CD14-positive monocyte (primary cell): ENCODE results near the gene TOP2B. TPM values are rescaled to one million over a fixed set of nuclear protein-coding genes. Genes with fewer than 3 reads are reported as not detected.

ENCODE experiments used
- DNase-seq, 3 donors: peaks; one replicate each; pipeline ENCODE4 v3.0.0-alpha.2; 2011 to 2022
- H2AFZ ChIP-seq: 2 replicates; pipeline ENCODE4 v1.6.0; 2012; ENCODE audit warnings: mild to moderate bottlenecking, low read depth, low read length, inconsistent platforms; ENCODE audit not compliant: insufficient read depth, poor library complexity, severe bottlenecking
- H3K27ac ChIP-seq, 2 donors: 1 replicate in 1 of 2; 2 replicates in 1 of 2; pipeline ENCODE4 v1.5.1; 2012 to 2013; ENCODE audit warnings: low read length in 2 of 2, control low read depth in 1 of 2, inconsistent platforms in 1 of 2, low read depth in 1 of 2, mild to moderate bottlenecking in 1 of 2
- H3K27me3 ChIP-seq, 2 donors: one replicate each; pipeline versions ENCODE4 v1.6.0 to v1.6.1; 2011 to 2013; ENCODE audit warnings: low read length in 2 of 2; ENCODE audit not compliant: control insufficient read depth in 2 of 2, insufficient read depth in 2 of 2
- H3K36me3 ChIP-seq, 2 donors: replicated peaks in 1 of 2; 1 replicate in 1 of 2; 2 replicates in 1 of 2; pipeline versions ENCODE4 v1.5.1 to v1.6.1; 2012 to 2013; ENCODE audit warnings: low read length in 2 of 2, control low read depth in 1 of 2, inconsistent platforms in 1 of 2, mild to moderate bottlenecking in 1 of 2; ENCODE audit not compliant: insufficient read depth in 2 of 2, control insufficient read depth in 1 of 2
- H3K4me1 ChIP-seq, 2 donors: 1 replicate in 1 of 2; 2 replicates in 1 of 2; pipeline versions ENCODE4 v1.5.1 to v1.6.1; 2012 to 2013; ENCODE audit warnings: low read length in 2 of 2, control low read depth in 1 of 2, inconsistent platforms in 1 of 2, mild to moderate bottlenecking in 1 of 2, moderate library complexity in 1 of 2; ENCODE audit not compliant: insufficient read depth in 2 of 2, control insufficient read depth in 1 of 2
- H3K4me2 ChIP-seq: replicated peaks from 2 replicates; pipeline ENCODE3; 2012; ENCODE audit warnings: low read length, moderate library complexity, mild to moderate bottlenecking; ENCODE audit not compliant: poor library complexity, severe bottlenecking; ENCODE audit errors: extremely low read depth
- H3K4me3 ChIP-seq, 3 experiments: fragments of 200-600 bp in 1 of 3; sonication (generic) in 1 of 3; replicated peaks in 1 of 3; 1 replicate in 2 of 3; 2 replicates in 1 of 3; pipeline ENCODE4 v1.5.1; 2011 to 2013; ENCODE audit warnings: low read length in 3 of 3, mild to moderate bottlenecking in 3 of 3, control low read depth in 2 of 3, low read depth in 2 of 3, inconsistent platforms in 1 of 3, moderate library complexity in 1 of 3
- H3K79me2 ChIP-seq: 2 replicates; pipeline ENCODE4 v1.6.0; 2012; ENCODE audit warnings: mild to moderate bottlenecking, control low read depth, inconsistent platforms, low read length, moderate library complexity; ENCODE audit not compliant: insufficient read depth
- H3K9ac ChIP-seq: 2 replicates; pipeline ENCODE4 v1.6.0; 2017; ENCODE audit warnings: low read length, mild to moderate bottlenecking; ENCODE audit not compliant: insufficient read depth, poor library complexity, severe bottlenecking
- H3K9me3 ChIP-seq, 2 donors: replicated peaks in 1 of 2; 1 replicate in 1 of 2; 2 replicates in 1 of 2; pipeline versions ENCODE4 v1.5.1 to v1.6.1; 2012 to 2013; ENCODE audit warnings: low read length in 2 of 2, control low read depth in 1 of 2; ENCODE audit not compliant: control insufficient read depth in 1 of 2, insufficient read depth in 1 of 2
- H4K20me1 ChIP-seq: 2 replicates; pipeline ENCODE4 v1.6.0; 2012; ENCODE audit warnings: mild to moderate bottlenecking, low read length, control low read depth, moderate library complexity; ENCODE audit not compliant: insufficient read depth
- H3K27ac Mint-ChIP-seq, 7 donors: one replicate each; pipeline ENCODE4 v1.8.0; 2020; ENCODE audit warnings: mild to moderate bottlenecking in 7 of 7, mixed read lengths in 7 of 7, moderate library complexity in 6 of 7, inconsistent platforms in 2 of 7
- H3K27me3 Mint-ChIP-seq, 3 donors: one replicate each; pipeline ENCODE4 v1.8.0; 2021 to 2022; ENCODE audit warnings: low read depth in 3 of 3, mild to moderate bottlenecking in 3 of 3, mixed read lengths in 3 of 3, moderate library complexity in 3 of 3, inconsistent platforms in 1 of 3
- H3K36me3 Mint-ChIP-seq, 2 donors: one replicate each; pipeline ENCODE4 v1.8.0; 2020; ENCODE audit warnings: mixed read lengths in 2 of 2, inconsistent platforms in 1 of 2, mild to moderate bottlenecking in 1 of 2
- H3K4me1 Mint-ChIP-seq: one replicate; pipeline ENCODE4 v1.8.0; 2020; ENCODE audit warnings: mild to moderate bottlenecking, mixed read lengths
- H3K4me3 Mint-ChIP-seq, 2 donors: one replicate each; pipeline ENCODE4 v1.8.0; 2020; ENCODE audit warnings: mild to moderate bottlenecking in 2 of 2, mixed read lengths in 2 of 2, moderate library complexity in 1 of 2
- H3K9me3 Mint-ChIP-seq, 7 donors: one replicate each; pipeline ENCODE4 v1.8.0; 2020 to 2022; ENCODE audit warnings: mixed read lengths in 7 of 7, mild to moderate bottlenecking in 6 of 7, moderate library complexity in 6 of 7, inconsistent platforms in 2 of 7
- CTCF ChIP-seq: fragments of 200-600 bp; IDR thresholded peaks from one replicate; pipeline ENCODE4 v1.8.0; 2022; ENCODE audit warnings: antibody characterized with exemption, mild to moderate bottlenecking
- WGBS: methylation state at CpG from one replicate; pipeline ENCODE4 v1.1.5; 2013; ENCODE audit warnings: missing lambda C conversion rate; ENCODE audit not compliant: insufficient coverage; 5-methylcytosine and 5-hydroxymethylcytosine counted together
- intact Hi-C, 2 donors: fragments of 100-400 bp; cut with micrococcal nuclease; formaldehyde crosslinking; loops; one replicate each; pipeline versions ENCODE4 v1.15.0 to v1.15.1; 2023
- polyA plus RNA-seq, 3 donors: library from polyadenylated mRNA; depleted of rRNA in 1 of 3; unstranded in 2 of 3; stranded (reverse) in 1 of 3; fragments of 300-500 nt in 2 of 3; fragments of >200 nt in 1 of 3; fragmentation: Illumina TruSeq in 2 of 3; gene quantifications; 1 replicate in 2 of 3; 2 replicates in 1 of 3; pipeline ENCODE4 v1.2.3, GENCODE V29; 2012 to 2021

TOP2B gene
- polyA plus RNA-seq, 3 donors: 21.4 to 27.0 (median 26.1) TPM

GRCh38 chr3:25677121-25677520 lies 12.4 kb upstream of the TOP2B start:
- intact Hi-C loops: no loop called here
- no peaks in the 10 kb centered on the region for H3K27me3 ChIP-seq

GRCh38 chr3:25674670-25675069 lies 10.0 kb upstream of the TOP2B start:
- no peaks in the 10 kb centered on the region for H3K27me3 ChIP-seq
- no peak overlapping the region for H3K9ac ChIP-seq
- no peak for TF ChIP-seq CTCF
- H3K4me1 ChIP-seq: no peaks in the 10 kb centered on the region
- DNase-seq: no peak
- intact Hi-C loops: no loop called here
- H4K20me1 ChIP-seq: no peaks in the 10 kb centered on the region
- no peak overlapping the region for H2AFZ ChIP-seq
- no peak overlapping the region for H3K27ac ChIP-seq
- H3K4me3 ChIP-seq: no peak overlapping the region
- H3K4me2 ChIP-seq: no peak overlapping the region
- Mint-ChIP-seq H3K27me3 (no peaks in the 10 kb centered on the region), H3K4me1 (peaks cover 4% of the 10 kb centered on the region), H3K27ac (no peak overlapping the region), H3K4me3 (no peak overlapping the region), H3K36me3 (no peaks in the 10 kb centered on the region), H3K9me3 (peaks cover 2 to 15% (median 9%) of the 10 kb centered on the region in 7 donors)
- WGBS: no CpG with 5 or more reads among the region's 2 CpGs
- no peaks in the 10 kb centered on the region for H3K36me3 ChIP-seq
- H3K79me2 ChIP-seq: no peaks in the 10 kb centered on the region
- H3K9me3 ChIP-seq: peaks cover 0 to 16% of the 10 kb centered on the region in 2 donors

More at GRCh38 chr3:25677121-25677520, 12.4 kb upstream of the TOP2B start:
- Mint-ChIP-seq H3K4me3 (no peak overlapping the region), H3K27ac (no peak overlapping the region), H3K4me1 (no peaks in the 10 kb centered on the region), H3K9me3 (peaks cover 2 to 15% (median 9%) of the 10 kb centered on the region in 7 donors), H3K36me3 (no peaks in the 10 kb centered on the region), H3K27me3 (no peaks in the 10 kb centered on the region)
- Histone ChIP-seq H4K20me1 (no peaks in the 10 kb centered on the region), H3K4me2 (no peak overlapping the region), H3K27ac (no peak overlapping the region), H2AFZ (peak overlapping the region; percentile 9), H3K9ac (no peak overlapping the region), H3K4me1 (no peaks in the 10 kb centered on the region), H3K4me3 (no peak overlapping the region), H3K36me3 (no peaks in the 10 kb centered on the region), H3K79me2 (no peaks in the 10 kb centered on the region), H3K9me3 (peaks cover 0 to 16% of the 10 kb centered on the region in 2 donors)
- TF ChIP-seq CTCF: no peak
- no CpG with 5 or more reads among the region's 2 CpGs for WGBS
- no peak for DNase-seq
